ENCODE measurements around the gene SLC8A1. TPM values are rescaled to one million over a fixed set of nuclear protein-coding genes. Genes with fewer than 3 reads are reported as not detected.

The SLC8A1 gene
- total and polyA plus RNA-seq, 2 of the 13 experiments (the other 11 are each of a cell fraction or from before 2014, with no cell fraction given): not detected

DNA sequence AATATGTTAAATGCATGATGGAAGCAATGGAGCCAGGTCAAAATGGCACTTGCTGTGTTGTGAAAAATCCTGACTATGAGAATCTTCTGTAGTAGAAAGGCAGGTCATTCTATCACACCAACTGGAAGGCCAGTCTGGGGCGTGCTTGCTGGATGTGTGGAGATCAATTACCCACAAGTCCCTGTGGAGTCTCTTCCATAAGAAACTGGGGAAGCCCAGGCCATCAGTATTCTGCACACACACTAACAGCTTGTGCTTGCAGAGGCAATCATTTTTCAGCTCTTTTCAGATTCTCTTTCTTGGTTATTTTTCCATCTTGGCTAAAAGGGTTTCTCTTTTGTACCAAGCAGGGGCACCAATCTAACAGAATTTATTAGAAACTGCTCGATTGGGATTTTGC is 190.8 kb downstream of the SLC8A1 start:
- intact Hi-C loops (cut with micrococcal nuclease; ENCODE audit: unreplicated experiment) (no loop called here), in situ Hi-C loops (cut with HindIII; ENCODE audit: extremely low pct_ligation_motif_present, low pct_unique_long_range_greater_than_20kb) (no loop called here)
- 5% methylated on average over 2 of the region's 2 CpGs for WGBS (ENCODE audit: low lambda C conversion rate)
- Histone ChIP-seq H3K9me3 (ENCODE audit: low read length) (no peaks in the 10 kb centered on the region), H3K36me3 (replicated peaks in 1 of 2; ENCODE audit: control insufficient read depth in 1 of 2, insufficient read depth in 2 of 2, low read length in 2 of 2) (no peaks in the 10 kb centered on the region), H3K4me1 (ENCODE audit: insufficient read depth, low read length) (no peaks in the 10 kb centered on the region), H3K27ac (ENCODE audit: extremely low read length, insufficient read depth, low read length) (no peak overlapping the region), H3K79me2 (ENCODE audit: insufficient read depth, low read length) (no peaks in the 10 kb centered on the region), H3K27me3 (ENCODE audit: control insufficient read depth in 1 of 2, insufficient read depth in 2 of 2, low read length in 2 of 2) (no peaks in the 10 kb centered on the region), H4K20me1 (ENCODE audit: insufficient read depth, low read length) (no peaks in the 10 kb centered on the region), H3K4me2 (ENCODE audit: low read depth, low read length) (no peak overlapping the region), H2AFZ (ENCODE audit: low read length) (no peak overlapping the region), H3K9ac (ENCODE audit: insufficient read depth, low read depth, low read length) (no peak overlapping the region), H3K4me3 (replicated peaks in 1 of 3; ENCODE audit: insufficient read depth in 1 of 3, low read depth in 2 of 3, low read length in 3 of 3) (no peak overlapping the region)
- no peak for TF ChIP-seq ZNF589 (CRISPR knock-in tag; conservative IDR thresholded peaks at IDR 0.05)
- TF ChIP-seq ZFP62 (CRISPR knock-in tag; IDR thresholded peaks at IDR 0.05): no peak
- no peak for TF ChIP-seq ZNF430 (CRISPR knock-in tag; IDR thresholded peaks at IDR 0.05)
- TF ChIP-seq GPN1 (CRISPR knock-in tag; IDR thresholded peaks at IDR 0.05; ENCODE audit: borderline replicate concordance): no peak
- TF ChIP-seq ISL2 (CRISPR knock-in tag; IDR thresholded peaks at IDR 0.05): no peak
- ATAC-seq (no peak), DNase-seq (ENCODE audit: low spot score) (no peak), FAIRE-seq (no peak)
- BruUV-seq (replicated peaks): no TSS peak
- CTCF ChIA-PET (ENCODE audit: low intra/inter-chr PET ratio, low total read pairs): no interaction called here
- POLR2A ChIA-PET: no interaction called here

DNA sequence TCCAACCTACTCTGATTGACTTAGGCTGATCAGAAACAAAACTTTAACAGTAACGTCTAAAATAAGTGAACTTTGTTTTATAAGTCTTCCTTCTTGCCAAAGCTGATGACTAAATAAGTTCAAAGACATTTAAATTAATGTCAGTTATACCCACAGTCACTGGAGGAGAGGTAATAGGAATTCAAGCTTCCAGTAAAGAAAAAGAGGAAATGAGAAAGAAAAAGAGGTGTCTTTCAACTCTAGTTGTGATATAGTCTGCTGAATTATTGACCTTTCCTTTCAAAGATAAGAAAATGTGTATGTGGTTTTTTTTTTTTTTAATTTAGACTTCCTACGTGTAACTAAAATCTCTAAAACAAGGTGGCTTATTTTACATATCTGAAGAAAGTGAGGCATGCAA is 191.5 kb downstream of the SLC8A1 start:
- no peak for FAIRE-seq
- H2AFZ ChIP-seq (ENCODE audit: low read length): no peak overlapping the region
- H3K4me2 ChIP-seq (ENCODE audit: low read depth, low read length): no peak overlapping the region
- no peaks in the 10 kb centered on the region for H3K27me3 ChIP-seq (ENCODE audit: control insufficient read depth in 1 of 2, insufficient read depth in 2 of 2, low read length in 2 of 2)
- ChIA-PET POLR2A (no interaction called here), CTCF (ENCODE audit: low intra/inter-chr PET ratio, low total read pairs) (no interaction called here)
- in situ Hi-C loops (cut with HindIII; ENCODE audit: extremely low pct_ligation_motif_present, low pct_unique_long_range_greater_than_20kb): no loop called here
- ATAC-seq: no peak
- no peaks in the 10 kb centered on the region for H3K79me2 ChIP-seq (ENCODE audit: insufficient read depth, low read length)
- no peaks in the 10 kb centered on the region for H4K20me1 ChIP-seq (ENCODE audit: insufficient read depth, low read length)
- H3K4me1 ChIP-seq (ENCODE audit: insufficient read depth, low read length): no peaks in the 10 kb centered on the region
- BruUV-seq (replicated peaks): no TSS peak
- no peaks in the 10 kb centered on the region for H3K36me3 ChIP-seq (replicated peaks in 1 of 2; ENCODE audit: control insufficient read depth in 1 of 2, insufficient read depth in 2 of 2, low read length in 2 of 2)
- 0% methylated on average over 2 of the region's 2 CpGs for WGBS (ENCODE audit: low lambda C conversion rate)
- no peaks in the 10 kb centered on the region for H3K9me3 ChIP-seq (ENCODE audit: low read length)
- no peak overlapping the region for H3K4me3 ChIP-seq (replicated peaks in 1 of 3; ENCODE audit: insufficient read depth in 1 of 3, low read depth in 2 of 3, low read length in 3 of 3)
- intact Hi-C loops (cut with micrococcal nuclease; ENCODE audit: unreplicated experiment): no loop called here
- no peak overlapping the region for H3K27ac ChIP-seq (ENCODE audit: extremely low read length, insufficient read depth, low read length)
- DNase-seq (ENCODE audit: low spot score): no peak
- H3K9ac ChIP-seq (ENCODE audit: insufficient read depth, low read depth, low read length): no peak overlapping the region
- TF ChIP-seq, protein P1, sequence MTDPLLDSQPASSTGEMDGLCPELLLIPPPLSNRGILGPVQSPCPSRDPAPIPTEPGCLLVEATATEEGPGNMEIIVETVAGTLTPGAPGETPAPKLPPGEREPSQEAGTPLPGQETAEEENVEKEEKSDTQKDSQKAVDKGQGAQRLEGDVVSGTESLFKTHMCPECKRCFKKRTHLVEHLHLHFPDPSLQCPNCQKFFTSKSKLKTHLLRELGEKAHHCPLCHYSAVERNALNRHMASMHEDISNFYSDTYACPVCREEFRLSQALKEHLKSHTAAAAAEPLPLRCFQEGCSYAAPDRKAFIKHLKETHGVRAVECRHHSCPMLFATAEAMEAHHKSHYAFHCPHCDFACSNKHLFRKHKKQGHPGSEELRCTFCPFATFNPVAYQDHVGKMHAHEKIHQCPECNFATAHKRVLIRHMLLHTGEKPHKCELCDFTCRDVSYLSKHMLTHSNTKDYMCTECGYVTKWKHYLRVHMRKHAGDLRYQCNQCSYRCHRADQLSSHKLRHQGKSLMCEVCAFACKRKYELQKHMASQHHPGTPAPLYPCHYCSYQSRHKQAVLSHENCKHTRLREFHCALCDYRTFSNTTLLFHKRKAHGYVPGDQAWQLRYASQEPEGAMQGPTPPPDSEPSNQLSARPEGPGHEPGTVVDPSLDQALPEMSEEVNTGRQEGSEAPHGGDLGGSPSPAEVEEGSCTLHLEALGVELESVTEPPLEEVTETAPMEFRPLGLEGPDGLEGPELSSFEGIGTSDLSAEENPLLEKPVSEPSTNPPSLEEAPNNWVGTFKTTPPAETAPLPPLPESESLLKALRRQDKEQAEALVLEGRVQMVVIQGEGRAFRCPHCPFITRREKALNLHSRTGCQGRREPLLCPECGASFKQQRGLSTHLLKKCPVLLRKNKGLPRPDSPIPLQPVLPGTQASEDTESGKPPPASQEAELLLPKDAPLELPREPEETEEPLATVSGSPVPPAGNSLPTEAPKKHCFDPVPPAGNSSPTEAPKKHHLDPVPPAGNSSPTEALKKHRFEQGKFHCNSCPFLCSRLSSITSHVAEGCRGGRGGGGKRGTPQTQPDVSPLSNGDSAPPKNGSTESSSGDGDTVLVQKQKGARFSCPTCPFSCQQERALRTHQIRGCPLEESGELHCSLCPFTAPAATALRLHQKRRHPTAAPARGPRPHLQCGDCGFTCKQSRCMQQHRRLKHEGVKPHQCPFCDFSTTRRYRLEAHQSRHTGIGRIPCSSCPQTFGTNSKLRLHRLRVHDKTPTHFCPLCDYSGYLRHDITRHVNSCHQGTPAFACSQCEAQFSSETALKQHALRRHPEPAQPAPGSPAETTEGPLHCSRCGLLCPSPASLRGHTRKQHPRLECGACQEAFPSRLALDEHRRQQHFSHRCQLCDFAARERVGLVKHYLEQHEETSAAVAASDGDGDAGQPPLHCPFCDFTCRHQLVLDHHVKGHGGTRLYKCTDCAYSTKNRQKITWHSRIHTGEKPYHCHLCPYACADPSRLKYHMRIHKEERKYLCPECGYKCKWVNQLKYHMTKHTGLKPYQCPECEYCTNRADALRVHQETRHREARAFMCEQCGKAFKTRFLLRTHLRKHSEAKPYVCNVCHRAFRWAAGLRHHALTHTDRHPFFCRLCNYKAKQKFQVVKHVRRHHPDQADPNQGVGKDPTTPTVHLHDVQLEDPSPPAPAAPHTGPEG (CRISPR knock-in tag; IDR thresholded peaks at IDR 0.05): no peak
- no peak for TF ChIP-seq MTA1 (CRISPR knock-in tag; IDR thresholded peaks at IDR 0.05; ENCODE audit: borderline replicate concordance)
- TF ChIP-seq, protein P2, sequence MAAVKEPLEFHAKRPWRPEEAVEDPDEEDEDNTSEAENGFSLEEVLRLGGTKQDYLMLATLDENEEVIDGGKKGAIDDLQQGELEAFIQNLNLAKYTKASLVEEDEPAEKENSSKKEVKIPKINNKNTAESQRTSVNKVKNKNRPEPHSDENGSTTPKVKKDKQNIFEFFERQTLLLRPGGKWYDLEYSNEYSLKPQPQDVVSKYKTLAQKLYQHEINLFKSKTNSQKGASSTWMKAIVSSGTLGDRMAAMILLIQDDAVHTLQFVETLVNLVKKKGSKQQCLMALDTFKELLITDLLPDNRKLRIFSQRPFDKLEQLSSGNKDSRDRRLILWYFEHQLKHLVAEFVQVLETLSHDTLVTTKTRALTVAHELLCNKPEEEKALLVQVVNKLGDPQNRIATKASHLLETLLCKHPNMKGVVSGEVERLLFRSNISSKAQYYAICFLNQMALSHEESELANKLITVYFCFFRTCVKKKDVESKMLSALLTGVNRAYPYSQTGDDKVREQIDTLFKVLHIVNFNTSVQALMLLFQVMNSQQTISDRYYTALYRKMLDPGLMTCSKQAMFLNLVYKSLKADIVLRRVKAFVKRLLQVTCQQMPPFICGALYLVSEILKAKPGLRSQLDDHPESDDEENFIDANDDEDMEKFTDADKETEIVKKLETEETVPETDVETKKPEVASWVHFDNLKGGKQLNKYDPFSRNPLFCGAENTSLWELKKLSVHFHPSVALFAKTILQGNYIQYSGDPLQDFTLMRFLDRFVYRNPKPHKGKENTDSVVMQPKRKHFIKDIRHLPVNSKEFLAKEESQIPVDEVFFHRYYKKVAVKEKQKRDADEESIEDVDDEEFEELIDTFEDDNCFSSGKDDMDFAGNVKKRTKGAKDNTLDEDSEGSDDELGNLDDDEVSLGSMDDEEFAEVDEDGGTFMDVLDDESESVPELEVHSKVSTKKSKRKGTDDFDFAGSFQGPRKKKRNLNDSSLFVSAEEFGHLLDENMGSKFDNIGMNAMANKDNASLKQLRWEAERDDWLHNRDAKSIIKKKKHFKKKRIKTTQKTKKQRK (IDR thresholded peaks at IDR 0.05; ENCODE audit: low read length): no peak
- no peak for TF ChIP-seq BRD4 (CRISPR knock-in tag; IDR thresholded peaks at IDR 0.05)
- no peak for TF ChIP-seq JARID2 (CRISPR knock-in tag; IDR thresholded peaks at IDR 0.05; ENCODE audit: insufficient replicate concordance)
- TF ChIP-seq SSRP1 (CRISPR knock-in tag; IDR thresholded peaks at IDR 0.05): no peak
